Peyer's patch (tissue), 4 donors: ENCODE data around the gene ARG1.

ENCODE experiments used
- POLR2A ChIP-seq, 2 donors: fragments of 450-650 bp; IDR thresholded peaks; one replicate each; pipeline ENCODE4 v1.5.1; 2017; ENCODE audit warnings: antibody characterized with exemption in 2 of 2, mild to moderate bottlenecking in 2 of 2, moderate library complexity in 2 of 2
- TF ChIP-seq, protein P1 (sequence below), 6 experiments: fragments of 450-650 bp in 4 of 6; fragments of 200-600 bp in 2 of 6; sonication (generic) in 1 of 6; IDR thresholded peaks; one replicate each; pipeline ENCODE4 v1.5.1; 2017 to 2019; ENCODE audit warnings: antibody characterized with exemption in 6 of 6, mild to moderate bottlenecking in 3 of 6, moderate library complexity in 1 of 6

DNA sequence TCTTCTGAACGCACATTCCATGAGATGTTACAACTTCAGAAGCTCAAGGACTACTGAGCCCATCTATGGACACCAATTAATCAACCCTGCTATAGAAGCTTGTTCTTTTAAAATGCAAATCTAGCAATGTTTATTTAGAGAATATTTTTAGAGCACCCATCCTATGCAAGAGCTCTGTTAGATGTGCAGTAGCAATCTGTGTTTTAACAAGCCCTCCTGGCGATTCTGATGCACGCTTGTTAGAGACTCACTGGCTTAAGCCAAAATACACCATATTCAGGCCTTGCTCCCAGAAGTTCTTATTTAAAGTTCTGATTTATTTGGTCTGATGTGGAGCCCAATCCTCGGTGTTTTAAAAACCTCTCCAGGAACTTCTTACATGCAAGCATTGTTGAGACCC is 21.1 kb upstream of the ARG1 start:
- TF ChIP-seq, protein P1, sequence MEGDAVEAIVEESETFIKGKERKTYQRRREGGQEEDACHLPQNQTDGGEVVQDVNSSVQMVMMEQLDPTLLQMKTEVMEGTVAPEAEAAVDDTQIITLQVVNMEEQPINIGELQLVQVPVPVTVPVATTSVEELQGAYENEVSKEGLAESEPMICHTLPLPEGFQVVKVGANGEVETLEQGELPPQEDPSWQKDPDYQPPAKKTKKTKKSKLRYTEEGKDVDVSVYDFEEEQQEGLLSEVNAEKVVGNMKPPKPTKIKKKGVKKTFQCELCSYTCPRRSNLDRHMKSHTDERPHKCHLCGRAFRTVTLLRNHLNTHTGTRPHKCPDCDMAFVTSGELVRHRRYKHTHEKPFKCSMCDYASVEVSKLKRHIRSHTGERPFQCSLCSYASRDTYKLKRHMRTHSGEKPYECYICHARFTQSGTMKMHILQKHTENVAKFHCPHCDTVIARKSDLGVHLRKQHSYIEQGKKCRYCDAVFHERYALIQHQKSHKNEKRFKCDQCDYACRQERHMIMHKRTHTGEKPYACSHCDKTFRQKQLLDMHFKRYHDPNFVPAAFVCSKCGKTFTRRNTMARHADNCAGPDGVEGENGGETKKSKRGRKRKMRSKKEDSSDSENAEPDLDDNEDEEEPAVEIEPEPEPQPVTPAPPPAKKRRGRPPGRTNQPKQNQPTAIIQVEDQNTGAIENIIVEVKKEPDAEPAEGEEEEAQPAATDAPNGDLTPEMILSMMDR (IDR thresholded peaks at IDR 0.05) = no peak
- TF ChIP-seq POLR2A (IDR thresholded peaks at IDR 0.05) = no peak
